ENCODE results near the gene L3MBTL2.

- TF ChIP-seq CTCF (IDR thresholded peaks at IDR 0.05; ENCODE audit: poor library complexity): no peak
- TF ChIP-seq EZH2 (IDR thresholded peaks at IDR 0.05; ENCODE audit: borderline replicate concordance): no peak
- no peak for TF ChIP-seq EZH2phosphoT487 (IDR thresholded peaks at IDR 0.05; ENCODE audit: low read depth, severe bottlenecking, unreplicated experiment)
Observed at GRCh38 chr22:41249442-41249841, 44.3 kb downstream of the L3MBTL2 start.
